H9 (cell line): Measurements from ENCODE around the gene DCTN2. TPM values are rescaled to one million over a fixed set of nuclear protein-coding genes. Genes with fewer than 3 reads are reported as not detected.

Experiments used
- DNase-seq: peaks from one replicate; pipeline ENCODE4 v3.0.0-alpha.2; 2017
- H2AFZ ChIP-seq: one replicate; pipeline ENCODE4 v1.6.1; 2013; ENCODE audit warnings: mild to moderate bottlenecking, low read length, control low read depth, moderate library complexity
- H2AK5ac ChIP-seq: 2 replicates; pipeline ENCODE4 v1.6.1; 2013; ENCODE audit warnings: low read length, control low read depth, mixed read lengths; ENCODE audit not compliant: insufficient read length
- H2BK120ac ChIP-seq: one replicate; pipeline ENCODE4 v1.6.1; 2013; ENCODE audit warnings: low read depth, mild to moderate bottlenecking, low read length, control low read depth, inconsistent platforms; ENCODE audit not compliant: poor library complexity, severe bottlenecking
- H2BK12ac ChIP-seq: 2 replicates; pipeline ENCODE4 v1.6.1; 2013; ENCODE audit warnings: low read length, control low read depth, mixed read lengths, low read depth; ENCODE audit not compliant: insufficient read length
- H2BK15ac ChIP-seq: 2 replicates; pipeline ENCODE4 v1.6.1; 2013; ENCODE audit warnings: low read depth, low read length, control low read depth
- H2BK20ac ChIP-seq: one replicate; pipeline ENCODE4 v1.6.1; 2013; ENCODE audit warnings: low read depth, mild to moderate bottlenecking, low read length, control low read depth, inconsistent platforms; ENCODE audit not compliant: poor library complexity, severe bottlenecking
- H2BK5ac ChIP-seq: 2 replicates; pipeline ENCODE4 v1.6.1; 2013; ENCODE audit warnings: low read length, control low read depth, mixed read lengths; ENCODE audit not compliant: insufficient read length
- H3K14ac ChIP-seq: 2 replicates; pipeline ENCODE4 v1.6.1; 2013; ENCODE audit warnings: low read length, control low read depth; ENCODE audit not compliant: insufficient read depth
- H3K18ac ChIP-seq: 2 replicates; pipeline ENCODE4 v1.6.1; 2013; ENCODE audit warnings: low read depth, mild to moderate bottlenecking, mixed read lengths, low read length, control low read depth; ENCODE audit not compliant: insufficient read length
- H3K23ac ChIP-seq: 2 replicates; pipeline ENCODE4 v1.6.1; 2013; ENCODE audit warnings: low read length, control low read depth, mixed read lengths, low read depth; ENCODE audit not compliant: insufficient read length
- H3K23me2 ChIP-seq: 2 replicates; pipeline ENCODE4 v1.6.1; 2013; ENCODE audit warnings: low read depth, mild to moderate bottlenecking, mixed read lengths, low read length, control low read depth; ENCODE audit not compliant: insufficient read length, poor library complexity, severe bottlenecking
- H3K27ac ChIP-seq: 2 replicates; pipeline ENCODE4 v1.5.1; 2013; ENCODE audit warnings: low read length, control low read depth, mixed read lengths, low read depth; ENCODE audit not compliant: insufficient read length
- H3K27me3 ChIP-seq: 2 replicates; pipeline ENCODE4 v1.6.1; 2013; ENCODE audit warnings: low read length, control low read depth, inconsistent platforms; ENCODE audit not compliant: insufficient read depth
- H3K4ac ChIP-seq: 2 replicates; pipeline ENCODE4 v1.6.1; 2013; ENCODE audit warnings: low read depth, mild to moderate bottlenecking, control low read depth, inconsistent platforms, low read length, moderate library complexity
- H3K4me1 ChIP-seq: 2 replicates; pipeline ENCODE4 v1.6.1; 2013; ENCODE audit warnings: low read length, control low read depth, inconsistent platforms; ENCODE audit not compliant: insufficient read depth
- H3K4me2 ChIP-seq: 2 replicates; pipeline ENCODE4 v1.6.1; 2013; ENCODE audit warnings: low read length, control low read depth, mixed read lengths; ENCODE audit not compliant: insufficient read length, insufficient read depth
- H3K56ac ChIP-seq: 2 replicates; pipeline ENCODE4 v1.6.1; 2013; ENCODE audit warnings: low read depth, mild to moderate bottlenecking, mixed read lengths, low read length, control low read depth; ENCODE audit not compliant: insufficient read length
- H3K79me1 ChIP-seq: 2 replicates; pipeline ENCODE4 v1.6.1; 2013; ENCODE audit warnings: low read depth, mild to moderate bottlenecking, moderate library complexity, low read length, control low read depth, inconsistent platforms; ENCODE audit not compliant: insufficient read depth, poor library complexity, severe bottlenecking
- H3K79me2 ChIP-seq: 2 replicates; pipeline ENCODE4 v1.6.1; 2013; ENCODE audit warnings: low read length, control low read depth, inconsistent platforms; ENCODE audit not compliant: insufficient read depth
- H3K9ac ChIP-seq: 2 replicates; pipeline ENCODE4 v1.6.1; 2013; ENCODE audit warnings: low read length, control low read depth, mixed read lengths; ENCODE audit not compliant: insufficient read length; ENCODE audit errors: extremely low read depth
- H3K9me3 ChIP-seq: one replicate; pipeline ENCODE4 v1.6.1; 2013; ENCODE audit warnings: low read depth, low read length, inconsistent platforms; ENCODE audit not compliant: control insufficient read depth
- H3T11ph ChIP-seq: one replicate; pipeline ENCODE4 v1.6.1; 2013; ENCODE audit warnings: mild to moderate bottlenecking, low read length, control low read depth, inconsistent platforms
- H4K20me1 ChIP-seq: one replicate; pipeline ENCODE4 v1.6.1; 2013; ENCODE audit not compliant: control insufficient read depth, insufficient read length, insufficient read depth
- H4K5ac ChIP-seq: 2 replicates; pipeline ENCODE4 v1.6.1; 2013; ENCODE audit warnings: low read depth, mild to moderate bottlenecking, mixed read lengths, low read length, control low read depth; ENCODE audit not compliant: insufficient read length
- H4K8ac ChIP-seq: replicated peaks from 2 replicates; pipeline ENCODE4 v1.6.1; 2013; ENCODE audit warnings: low read length, control low read depth, mixed read lengths, low read depth; ENCODE audit not compliant: insufficient read length
- H4K91ac ChIP-seq: 2 replicates; pipeline ENCODE4 v1.6.1; 2013; ENCODE audit warnings: low read depth, mild to moderate bottlenecking, moderate library complexity, mixed read lengths, low read length, control low read depth; ENCODE audit not compliant: insufficient read length
- H3K27ac Mint-ChIP-seq, 3 experiments: 2 replicates in 2 of 3; 3 replicates in 1 of 3; pipeline ENCODE4 v1.8.0; 2020 to 2021; ENCODE audit warnings: mixed read lengths in 3 of 3, mild to moderate bottlenecking in 1 of 3, moderate library complexity in 1 of 3
- H3K27me3 Mint-ChIP-seq: 2 replicates; pipeline ENCODE4 v1.8.0; 2021; ENCODE audit warnings: low read depth, mild to moderate bottlenecking, moderate library complexity, mixed read lengths
- H3K36me3 Mint-ChIP-seq, 3 experiments: 2 replicates in 2 of 3; 3 replicates in 1 of 3; pipeline ENCODE4 v1.8.0; 2020 to 2021; ENCODE audit warnings: low read depth in 3 of 3, mixed read lengths in 3 of 3; ENCODE audit not compliant: insufficient read depth in 1 of 3
- H3K4me1 Mint-ChIP-seq, 2 experiments: 2 replicates each; pipeline ENCODE4 v1.8.0; 2020; ENCODE audit warnings: mixed read lengths in 2 of 2
- H3K4me3 Mint-ChIP-seq, 2 experiments: 2 replicates in 1 of 2; 3 replicates in 1 of 2; pipeline ENCODE4 v1.8.0; 2020 to 2021; ENCODE audit warnings: mild to moderate bottlenecking in 2 of 2, mixed read lengths in 2 of 2, moderate library complexity in 1 of 2
- H3K9me3 Mint-ChIP-seq, 2 experiments: 2 replicates in 1 of 2; 3 replicates in 1 of 2; pipeline ENCODE4 v1.8.0; 2020; ENCODE audit warnings: mild to moderate bottlenecking in 2 of 2, mixed read lengths in 2 of 2, moderate library complexity in 1 of 2
- WGBS: extraction: QIAGEN DNeasy Blood & Tissue Kit; methylation state at CpG from one replicate; pipeline ENCODE4 v1.1.7; 2013; ENCODE audit warnings: missing lambda C conversion rate, low lambda C conversion rate, mixed read lengths; ENCODE audit not compliant: insufficient read length; ENCODE audit errors: extremely low coverage; 5-methylcytosine and 5-hydroxymethylcytosine counted together
- total RNA-seq: library from RNA; stranded (reverse); gene quantifications from 2 replicates; pipeline ENCODE4 v1.2.1, GENCODE V29; 2021
- TF ChIP-seq, protein P1 (sequence below): fragments of 200-600 bp; sonication (generic); conservative IDR thresholded peaks from 3 replicates; pipeline ENCODE4 v1.8.0; 2021; ENCODE audit warnings: antibody characterized with exemption, mild to moderate bottlenecking

Gene DCTN2
- total RNA-seq, 1 experiment from 2014 or later: 97.7 TPM

DNA sequence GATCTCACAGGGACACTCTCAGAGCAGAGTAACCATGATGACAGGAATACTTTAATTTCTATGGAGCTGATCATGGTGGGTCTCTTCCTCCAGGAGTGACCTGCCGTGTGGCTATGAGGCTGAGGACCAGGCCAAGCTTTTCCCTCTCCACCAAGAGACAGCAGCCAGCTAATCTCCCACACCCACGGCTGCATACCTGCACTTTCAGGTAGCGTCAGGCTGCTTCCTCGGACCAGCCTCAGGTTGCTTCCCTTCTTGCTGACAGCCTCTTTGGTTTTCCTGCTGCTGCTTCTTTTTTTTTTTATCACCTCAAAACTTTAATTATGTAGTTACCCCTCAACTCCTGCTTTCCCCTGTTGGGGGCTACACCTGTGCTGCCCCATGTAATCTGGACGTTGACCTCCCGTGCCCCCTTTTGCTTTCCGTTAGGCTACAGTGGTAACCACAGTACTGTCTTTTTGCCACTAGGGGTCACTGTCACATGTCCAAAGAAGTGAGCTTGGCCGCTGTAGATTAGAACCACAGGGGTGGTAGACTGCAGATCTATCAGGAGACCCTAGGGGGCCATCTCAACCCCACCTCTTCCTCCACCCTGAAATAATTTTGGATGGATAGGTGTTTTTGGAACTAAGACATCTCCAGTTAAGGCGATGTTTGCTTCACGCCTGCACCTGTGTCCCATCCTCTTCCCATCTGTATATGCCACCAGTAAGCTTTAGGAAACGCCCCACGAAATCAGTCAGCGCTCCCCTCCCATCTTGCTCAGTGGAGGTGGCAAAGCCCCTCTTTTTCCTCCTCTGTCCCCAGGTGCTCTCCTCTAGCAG is 36.2 kb upstream of the DCTN2 start:
- no peaks in the 10 kb centered on the region for H3K79me1 ChIP-seq
- H2BK5ac ChIP-seq: no peak overlapping the region
- Mint-ChIP-seq H3K4me3 (peak overlapping the region in 1 of 2 experiments; percentile 53; a peak in 2 of 5 replicates), H3K4me1 (peaks cover 0 to 2% of the 10 kb centered on the region in 2 experiments; a peak in 1 of 4 replicates), H3K27ac (no peak overlapping the region; a peak in 1 of 7 replicates), H3K27me3 (no peaks in the 10 kb centered on the region), H3K36me3 (peaks cover 20 to 52% (median 39%) of the 10 kb centered on the region in 3 experiments), H3K9me3 (no peaks in the 10 kb centered on the region)
- WGBS: no CpG with 5 or more reads among the region's 13 CpGs
- H2AK5ac ChIP-seq: no peak overlapping the region
- no peak overlapping the region for H4K5ac ChIP-seq
- H3K23me2 ChIP-seq: no peaks in the 10 kb centered on the region
- H3K56ac ChIP-seq: no peak overlapping the region
- H2BK12ac ChIP-seq: no peak overlapping the region
- H4K8ac ChIP-seq: no peak overlapping the region
- H2BK20ac ChIP-seq: no peak overlapping the region
- H3K4me1 ChIP-seq: no peaks in the 10 kb centered on the region
- no peak overlapping the region for H3K14ac ChIP-seq
- H2BK120ac ChIP-seq: no peak overlapping the region
- H3K4ac ChIP-seq: no peak overlapping the region
- H3K79me2 ChIP-seq: no peaks in the 10 kb centered on the region
- no peak overlapping the region for H3K18ac ChIP-seq
- no peak overlapping the region for H3K27ac ChIP-seq
- H3T11ph ChIP-seq: no peak overlapping the region
- H3K23ac ChIP-seq: no peak overlapping the region
- H2BK15ac ChIP-seq: no peak overlapping the region
- no peaks in the 10 kb centered on the region for H3K9me3 ChIP-seq
- TF ChIP-seq, protein P1, sequence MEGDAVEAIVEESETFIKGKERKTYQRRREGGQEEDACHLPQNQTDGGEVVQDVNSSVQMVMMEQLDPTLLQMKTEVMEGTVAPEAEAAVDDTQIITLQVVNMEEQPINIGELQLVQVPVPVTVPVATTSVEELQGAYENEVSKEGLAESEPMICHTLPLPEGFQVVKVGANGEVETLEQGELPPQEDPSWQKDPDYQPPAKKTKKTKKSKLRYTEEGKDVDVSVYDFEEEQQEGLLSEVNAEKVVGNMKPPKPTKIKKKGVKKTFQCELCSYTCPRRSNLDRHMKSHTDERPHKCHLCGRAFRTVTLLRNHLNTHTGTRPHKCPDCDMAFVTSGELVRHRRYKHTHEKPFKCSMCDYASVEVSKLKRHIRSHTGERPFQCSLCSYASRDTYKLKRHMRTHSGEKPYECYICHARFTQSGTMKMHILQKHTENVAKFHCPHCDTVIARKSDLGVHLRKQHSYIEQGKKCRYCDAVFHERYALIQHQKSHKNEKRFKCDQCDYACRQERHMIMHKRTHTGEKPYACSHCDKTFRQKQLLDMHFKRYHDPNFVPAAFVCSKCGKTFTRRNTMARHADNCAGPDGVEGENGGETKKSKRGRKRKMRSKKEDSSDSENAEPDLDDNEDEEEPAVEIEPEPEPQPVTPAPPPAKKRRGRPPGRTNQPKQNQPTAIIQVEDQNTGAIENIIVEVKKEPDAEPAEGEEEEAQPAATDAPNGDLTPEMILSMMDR: peak; percentile 96
- H3K27me3 ChIP-seq: no peaks in the 10 kb centered on the region
- no peak overlapping the region for H4K91ac ChIP-seq
- H2AFZ ChIP-seq: no peak overlapping the region
- H4K20me1 ChIP-seq: no peaks in the 10 kb centered on the region
- H3K9ac ChIP-seq: no peak overlapping the region
- H3K4me2 ChIP-seq: no peak overlapping the region
- peak; percentile 85 for DNase-seq
